Fibroblast of skin of left quadriceps (primary cell): ENCODE results near the gene MTA2.
"Not testable (repeated sequence)": the region's sequence is repeated elsewhere in the genome, so short reads cannot be mapped to it uniquely, and the experiment has no call there.

Experiments
- DNase-seq, 2 experiments: peaks; one replicate each; pipeline ENCODE4 v3.0.0-alpha.2; 2013; ENCODE audit warnings: low read depth in 2 of 2

MTA2 gene

GRCh38 chr11:62601372-62602140 lies at the start of gene MTA2:
TSS of gene MTA2 (minus strand) at chr11:62601865. CDS start at chr11:62601450, 415 bp downstream.
- peak; percentile 92 to 93 for DNase-seq

GRCh38 chr11:62650283-62650682 lies 48.6 kb upstream of the MTA2 start:
- not testable (repeated sequence) for DNase-seq

GRCh38 chr11:62649486-62649885 lies 47.8 kb upstream of the MTA2 start:
- no peak for DNase-seq

GRCh38 chr11:62648967-62649364 lies 47.3 kb upstream of the MTA2 start:
- no peak for DNase-seq

GRCh38 chr11:62648185-62648966 lies 46.7 kb upstream of the MTA2 start:
- no peak for DNase-seq

- no peak for DNase-seq
Measured at GRCh38 chr11:62647609-62648005, 45.9 kb upstream of the MTA2 start.

GRCh38 chr11:62646825-62647608 lies 45.4 kb upstream of the MTA2 start:
- DNase-seq = no peak

GRCh38 chr11:62645946-62646824 lies 44.5 kb upstream of the MTA2 start, which contains the start of gene GANAB:
TSS of gene GANAB (minus strand) at chr11:62646613. CDS start at chr11:62646599, 14 bp downstream.
- DNase-seq = peak; percentile 94 to 95

- DNase-seq = no peak
Measured at GRCh38 chr11:62645671-62645945, 43.9 kb upstream of the MTA2 start.

GRCh38 chr11:62644220-62644619 lies 42.6 kb upstream of the MTA2 start:
- no peak for DNase-seq

- DNase-seq = no peak
Measured at GRCh38 chr11:62632492-62632891, 30.8 kb upstream of the MTA2 start.

- no peak for DNase-seq
Measured at GRCh38 chr11:62627713-62628112, 26.0 kb upstream of the MTA2 start.

GRCh38 chr11:62622476-62623089 lies 20.9 kb upstream of the MTA2 start:
- no peak for DNase-seq

- DNase-seq = peak; percentile 86 to 88
Measured at GRCh38 chr11:62621567-62622470, 20.2 kb upstream of the MTA2 start, which contains the start of gene B3GAT3. TSS of gene B3GAT3 (minus strand) at chr11:62621986. CDS start at chr11:62621947, 39 bp downstream.

GRCh38 chr11:62621027-62621566 lies 19.4 kb upstream of the MTA2 start:
- DNase-seq = no peak

GRCh38 chr11:62616957-62617356 lies 15.3 kb upstream of the MTA2 start:
- DNase-seq = not testable (repeated sequence)

GRCh38 chr11:62615521-62615920 lies 13.9 kb upstream of the MTA2 start:
- no peak for DNase-seq

- DNase-seq = no peak
Measured at GRCh38 chr11:62614275-62614674, 12.6 kb upstream of the MTA2 start.

- DNase-seq = no peak
Measured at GRCh38 chr11:62613291-62613778, 11.7 kb upstream of the MTA2 start.
